GM12892 (cell line): Measurements from ENCODE around the gene ESYT3.
A peak's percentile ranks its signal among the peaks of the same experiment; 100 is the strongest.
"Not testable (repeated sequence)": the region's sequence is repeated elsewhere in the genome, so short reads cannot be mapped to it uniquely, and the experiment has no call there.

ENCODE experiments used
- DNase-seq: peaks from one replicate; pipeline ENCODE4 v3.0.0; 2011; ENCODE audit not compliant: insufficient read length
- FAIRE-seq: peaks from 2 replicates; lab custom pipeline; 2011; peaks lifted over from hg19 to GRCh38; lab: Jason Lieb, UNC
- POLR2A ChIP-seq: IDR thresholded peaks from 2 replicates; pipeline ENCODE4 v1.6.1; 2011; ENCODE audit warnings: low read depth, low read length, control low read depth
- POLR2AphosphoS5 ChIP-seq: IDR thresholded peaks from 2 replicates; pipeline ENCODE4 v1.6.1; 2011; ENCODE audit warnings: low read depth, low read length, control low read depth
- TAF1 ChIP-seq: IDR thresholded peaks from 2 replicates; pipeline ENCODE4 v1.6.1; 2011; ENCODE audit warnings: low read depth, mild to moderate bottlenecking, control low read depth, low read length, borderline replicate concordance

The ESYT3 gene

GRCh38 chr3:138493804-138494606 is 59.6 kb downstream of the ESYT3 start:
- TF ChIP-seq POLR2AphosphoS5 = no peak
- TF ChIP-seq POLR2A = no peak
- no peak for TF ChIP-seq TAF1
- FAIRE-seq = no peak
- no peak for DNase-seq

GRCh38 chr3:138494607-138494929 is 60.2 kb downstream of the ESYT3 start:
- DNase-seq (no peak), FAIRE-seq (no peak)
- TF ChIP-seq TAF1 = no peak
- TF ChIP-seq POLR2AphosphoS5 = no peak
- no peak for TF ChIP-seq POLR2A

DNA sequence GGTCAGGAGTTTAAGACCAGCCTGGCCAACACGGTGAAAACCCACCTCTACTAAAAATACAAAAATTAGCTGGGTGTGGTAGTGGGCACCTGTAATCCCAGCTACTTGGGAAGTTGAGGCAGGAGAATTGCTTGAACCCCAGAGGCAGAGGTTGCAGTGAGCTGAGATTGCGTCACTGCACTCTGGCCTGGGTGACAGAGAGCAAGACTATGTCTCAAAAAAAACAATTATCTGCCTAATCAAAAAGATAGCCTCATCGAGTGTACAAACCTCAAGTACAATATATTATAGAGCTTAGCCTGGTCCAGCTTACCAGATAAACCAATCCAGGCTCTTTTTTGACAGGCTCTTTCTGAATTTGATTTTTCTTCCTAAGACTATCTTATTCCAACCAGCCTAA is 61.2 kb downstream of the ESYT3 start:
- FAIRE-seq = not testable (repeated sequence)

DNA sequence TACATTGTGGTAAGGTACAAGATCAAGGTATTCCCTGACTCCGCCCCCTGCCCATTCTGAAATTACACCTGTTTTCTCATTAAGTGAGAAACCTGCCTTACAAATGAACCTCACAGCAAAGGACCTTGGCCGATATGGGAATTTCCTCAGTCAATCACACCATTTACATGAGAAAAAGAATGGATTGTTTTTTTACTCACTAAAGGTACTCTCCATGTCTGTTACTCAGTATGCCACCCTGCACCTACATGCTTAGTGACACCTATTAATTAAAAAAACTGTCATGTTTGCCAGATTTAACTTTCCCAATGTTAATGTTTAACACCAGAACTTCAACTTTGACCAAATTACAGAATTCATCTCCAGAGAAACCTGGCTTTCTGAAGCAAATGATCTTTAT is 62.0 kb downstream of the ESYT3 start:
- TF ChIP-seq POLR2AphosphoS5 (no peak), TAF1 (no peak), POLR2A (no peak)
- FAIRE-seq (no peak), DNase-seq (no peak)

More for the DNA sequence above, 61.2 kb downstream of the ESYT3 start:
- DNase-seq = not testable (repeated sequence)

GRCh38 chr3:138497021-138497420 is 62.6 kb downstream of the ESYT3 start:
- FAIRE-seq (no peak), DNase-seq (no peak)
- TF ChIP-seq POLR2A (no peak), POLR2AphosphoS5 (no peak), TAF1 (no peak)

GRCh38 chr3:138497851-138498250 is 63.4 kb downstream of the ESYT3 start:
- no peak for DNase-seq
- TF ChIP-seq TAF1 = no peak
- no peak for TF ChIP-seq POLR2AphosphoS5
- no peak for TF ChIP-seq POLR2A
- no peak for FAIRE-seq

GRCh38 chr3:138498991-138499390 is 64.6 kb downstream of the ESYT3 start:
- no peak for TF ChIP-seq POLR2AphosphoS5
- TF ChIP-seq POLR2A = no peak
- TF ChIP-seq TAF1 = no peak
- FAIRE-seq (no peak), DNase-seq (no peak)

DNA sequence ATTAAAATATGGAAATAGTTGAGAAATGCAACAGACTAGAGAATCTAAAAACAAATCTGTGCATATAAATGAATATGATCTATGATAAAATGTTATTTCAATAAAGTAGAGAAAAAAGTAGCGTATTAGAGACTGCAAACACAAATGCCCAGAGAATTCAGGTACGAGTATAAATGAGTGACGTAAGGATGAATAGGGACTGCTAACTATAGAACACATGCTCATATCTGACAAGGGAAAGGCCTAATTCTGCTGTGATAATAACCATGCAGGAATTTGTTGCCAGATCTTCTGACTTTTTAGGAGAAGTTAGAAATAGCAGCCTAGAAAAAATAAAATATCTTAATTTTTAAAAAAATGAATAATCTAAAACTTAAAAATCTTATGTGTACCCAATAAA is 73.1 kb downstream of the ESYT3 start:
- DNase-seq (no peak), FAIRE-seq (no peak)

DNA sequence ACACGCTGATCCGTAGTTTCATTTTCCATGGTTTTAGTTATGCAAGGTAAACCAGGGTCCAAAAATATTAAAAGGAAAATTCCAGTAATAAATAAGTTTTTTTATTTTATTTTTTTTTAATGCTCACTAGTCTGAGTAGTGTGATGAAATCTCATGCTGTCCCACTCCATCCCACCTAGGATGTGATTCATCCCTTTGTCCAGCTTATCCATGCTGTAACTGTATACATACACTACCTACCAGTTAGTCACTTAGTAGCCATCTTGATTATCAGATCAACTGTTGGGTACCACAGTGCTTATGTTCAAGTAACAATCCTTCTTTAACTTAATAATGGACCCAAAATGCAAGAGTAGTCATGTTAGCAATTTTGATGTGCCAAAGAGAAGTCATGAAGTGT is 75.2 kb downstream of the ESYT3 start:
- DNase-seq = no peak
- TF ChIP-seq POLR2A (no peak), TAF1 (no peak), POLR2AphosphoS5 (no peak)
- no peak for FAIRE-seq

More for the DNA sequence above, 73.1 kb downstream of the ESYT3 start:
- TF ChIP-seq POLR2A = no peak
- TF ChIP-seq POLR2AphosphoS5 = no peak
- no peak for TF ChIP-seq TAF1

DNA sequence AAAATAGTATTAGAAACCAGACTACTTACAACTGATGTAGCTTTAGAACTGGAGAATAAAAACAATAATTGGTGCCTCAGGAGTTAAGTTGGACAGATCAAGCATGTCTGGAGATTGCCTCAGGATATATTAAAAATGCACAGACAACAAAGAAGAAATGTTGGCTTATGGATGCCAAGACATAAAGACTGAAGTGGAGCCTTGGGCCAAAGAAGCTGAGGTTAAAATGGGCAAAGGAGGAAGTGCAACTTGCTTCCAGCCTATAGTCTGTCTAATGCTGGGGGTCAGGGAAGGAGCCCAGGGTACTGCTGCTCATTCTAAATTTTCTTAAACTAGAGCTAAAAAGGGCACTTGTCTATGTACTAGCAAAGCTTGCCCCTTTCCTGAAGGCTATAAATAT is 77.5 kb downstream of the ESYT3 start:
- FAIRE-seq (no peak), DNase-seq (no peak)
- TF ChIP-seq TAF1 = no peak
- no peak for TF ChIP-seq POLR2A
- TF ChIP-seq POLR2AphosphoS5 = no peak

GRCh38 chr3:138513090-138513843 is 78.9 kb downstream of the ESYT3 start:
- TF ChIP-seq TAF1 (no peak), POLR2A (no peak), POLR2AphosphoS5 (no peak)

GRCh38 chr3:138521445-138521844 is 87.0 kb downstream of the ESYT3 start:
- not testable (repeated sequence) for FAIRE-seq

More at GRCh38 chr3:138513090-138513843, 78.9 kb downstream of the ESYT3 start:
- FAIRE-seq = no peak
- DNase-seq = peak; percentile 4

More at GRCh38 chr3:138521445-138521844, 87.0 kb downstream of the ESYT3 start:
- not testable (repeated sequence) for DNase-seq
